ENCODE results near the gene CCDC197. TPM values are rescaled to one million over a fixed set of nuclear protein-coding genes. Genes with fewer than 3 reads are reported as not detected.

Gene CCDC197
- total RNA-seq: not detected in 2 replicates
- long read RNA-seq: 0 reads

DNA sequence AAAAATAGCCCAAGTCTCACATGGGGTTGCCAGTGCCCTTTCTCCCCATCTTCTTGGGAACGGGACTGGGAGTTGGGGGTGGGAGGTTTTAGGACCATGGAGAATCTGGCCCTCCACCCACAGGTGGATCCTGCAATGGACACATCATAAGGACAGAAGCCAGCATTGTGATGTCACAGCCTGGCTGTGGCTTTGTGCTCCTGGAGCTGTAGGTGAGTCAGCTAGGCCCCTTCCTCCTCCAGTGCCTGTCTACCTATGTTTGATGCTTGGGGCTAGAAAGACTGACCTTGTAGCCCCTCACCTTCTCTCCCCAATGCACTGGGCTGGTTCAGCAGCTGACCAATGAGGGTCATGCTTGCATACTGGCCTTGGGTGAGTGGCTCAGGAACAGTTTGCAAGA, at the start of gene CCDC197:
Gene CCDC197, plus strand, starts transcription at position 220 of the 400 bp plus-strand sequence. CDS start 831 bp downstream, outside the sequence.
- H3K36me3 Mint-ChIP-seq (ENCODE audit: insufficient read depth): no peaks in the 10 kb centered on the region
- no peaks in the 10 kb centered on the region for H3K9me3 Mint-ChIP-seq (ENCODE audit: low read depth)
- peaks cover 21% of the 10 kb centered on the region for H3K27me3 Mint-ChIP-seq
- no peak within 1 kb of the TSS for H3K27ac Mint-ChIP-seq
- no peaks in the 10 kb centered on the region for H3K4me1 Mint-ChIP-seq (ENCODE audit: low read depth)
- TF ChIP-seq, protein P1, sequence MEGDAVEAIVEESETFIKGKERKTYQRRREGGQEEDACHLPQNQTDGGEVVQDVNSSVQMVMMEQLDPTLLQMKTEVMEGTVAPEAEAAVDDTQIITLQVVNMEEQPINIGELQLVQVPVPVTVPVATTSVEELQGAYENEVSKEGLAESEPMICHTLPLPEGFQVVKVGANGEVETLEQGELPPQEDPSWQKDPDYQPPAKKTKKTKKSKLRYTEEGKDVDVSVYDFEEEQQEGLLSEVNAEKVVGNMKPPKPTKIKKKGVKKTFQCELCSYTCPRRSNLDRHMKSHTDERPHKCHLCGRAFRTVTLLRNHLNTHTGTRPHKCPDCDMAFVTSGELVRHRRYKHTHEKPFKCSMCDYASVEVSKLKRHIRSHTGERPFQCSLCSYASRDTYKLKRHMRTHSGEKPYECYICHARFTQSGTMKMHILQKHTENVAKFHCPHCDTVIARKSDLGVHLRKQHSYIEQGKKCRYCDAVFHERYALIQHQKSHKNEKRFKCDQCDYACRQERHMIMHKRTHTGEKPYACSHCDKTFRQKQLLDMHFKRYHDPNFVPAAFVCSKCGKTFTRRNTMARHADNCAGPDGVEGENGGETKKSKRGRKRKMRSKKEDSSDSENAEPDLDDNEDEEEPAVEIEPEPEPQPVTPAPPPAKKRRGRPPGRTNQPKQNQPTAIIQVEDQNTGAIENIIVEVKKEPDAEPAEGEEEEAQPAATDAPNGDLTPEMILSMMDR (IDR thresholded peaks at IDR 0.05; ENCODE audit: unreplicated experiment): no peak
- DNase-seq (ENCODE audit: low spot score, unreplicated experiment): no peak
- H3K4me3 Mint-ChIP-seq (ENCODE audit: low read depth): no peak within 1 kb of the TSS

DNA sequence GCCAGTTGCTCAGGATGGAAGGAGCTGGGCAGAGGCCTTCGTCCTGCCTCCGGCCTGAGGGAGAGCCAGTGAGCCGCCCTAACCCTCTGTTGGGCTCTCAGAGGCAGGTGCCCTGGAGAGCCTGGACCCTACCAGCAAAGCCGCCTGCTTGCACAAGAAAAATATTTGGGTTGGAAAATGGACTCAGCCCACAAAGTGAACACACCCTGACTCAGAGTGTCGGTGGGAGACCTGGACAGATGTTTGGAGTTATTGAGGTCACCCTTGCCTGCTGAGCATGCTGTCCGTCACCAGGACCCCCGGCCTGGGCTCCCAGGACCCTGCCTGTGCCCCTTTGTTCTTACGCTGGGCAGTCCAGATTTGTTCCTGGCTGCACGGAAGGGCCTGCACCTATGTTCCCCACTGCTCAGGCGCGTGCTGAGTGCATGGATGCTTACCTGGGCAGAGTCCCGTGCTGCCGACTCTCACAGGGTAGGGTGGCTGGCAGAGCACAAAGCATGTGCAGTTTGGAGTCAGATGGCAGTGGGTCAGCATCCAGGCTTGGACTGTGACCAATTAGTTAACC, 47.5 kb upstream of the CCDC197 start:
- no peak overlapping the region for H3K4me3 Mint-ChIP-seq (ENCODE audit: low read depth)
- DNase-seq (ENCODE audit: low spot score, unreplicated experiment): no peak
- H3K36me3 Mint-ChIP-seq (ENCODE audit: insufficient read depth): no peaks in the 10 kb centered on the region
- H3K27me3 Mint-ChIP-seq: peaks cover 5% of the 10 kb centered on the region
- no peak overlapping the region for H3K27ac Mint-ChIP-seq
- H3K4me1 Mint-ChIP-seq (ENCODE audit: low read depth): no peaks in the 10 kb centered on the region
- TF ChIP-seq, protein P1 (IDR thresholded peaks at IDR 0.05; ENCODE audit: unreplicated experiment): no peak
- H3K9me3 Mint-ChIP-seq (ENCODE audit: low read depth): no peaks in the 10 kb centered on the region

DNA sequence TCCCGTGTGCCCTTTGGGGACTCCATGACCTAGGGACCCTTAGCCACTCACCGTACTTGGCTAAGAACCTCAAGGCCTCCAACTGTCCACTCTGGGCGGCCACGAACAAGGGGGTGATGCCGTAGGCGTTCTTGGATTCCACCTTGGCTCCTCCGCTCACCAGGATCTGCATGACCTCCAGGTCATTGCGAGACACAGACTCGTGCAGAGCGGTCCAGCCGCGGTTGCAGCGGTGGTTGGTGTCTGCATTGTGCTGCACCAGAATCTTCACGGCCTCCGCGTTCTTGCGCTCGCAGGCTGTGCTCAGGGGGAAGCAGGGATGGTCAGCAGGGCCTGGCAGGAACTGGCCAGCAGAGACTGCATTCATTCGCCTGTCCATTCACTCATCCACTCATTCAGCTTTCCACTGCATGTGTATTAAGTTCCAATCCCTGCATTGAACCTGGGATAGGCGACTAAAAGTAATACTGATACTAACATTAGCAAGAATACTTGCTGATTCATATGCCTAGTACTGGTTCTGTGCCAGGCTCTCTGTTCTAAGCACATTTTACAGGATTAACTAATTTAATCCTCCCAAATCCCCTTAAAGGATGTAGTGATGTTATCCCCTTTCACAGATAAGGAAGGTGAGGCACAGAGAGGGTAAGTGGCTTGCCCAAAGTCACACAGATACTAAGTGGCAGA, 46.0 kb upstream of the CCDC197 start:
- Mint-ChIP-seq H3K36me3 (ENCODE audit: insufficient read depth) (no peaks in the 10 kb centered on the region), H3K9me3 (ENCODE audit: low read depth) (no peaks in the 10 kb centered on the region), H3K4me1 (ENCODE audit: low read depth) (no peaks in the 10 kb centered on the region), H3K27ac (no peak overlapping the region), H3K4me3 (ENCODE audit: low read depth) (no peak overlapping the region), H3K27me3 (peaks cover 11% of the 10 kb centered on the region)
- no peak for DNase-seq (ENCODE audit: low spot score, unreplicated experiment)
- TF ChIP-seq, protein P1 (IDR thresholded peaks at IDR 0.05; ENCODE audit: unreplicated experiment): no peak

DNA sequence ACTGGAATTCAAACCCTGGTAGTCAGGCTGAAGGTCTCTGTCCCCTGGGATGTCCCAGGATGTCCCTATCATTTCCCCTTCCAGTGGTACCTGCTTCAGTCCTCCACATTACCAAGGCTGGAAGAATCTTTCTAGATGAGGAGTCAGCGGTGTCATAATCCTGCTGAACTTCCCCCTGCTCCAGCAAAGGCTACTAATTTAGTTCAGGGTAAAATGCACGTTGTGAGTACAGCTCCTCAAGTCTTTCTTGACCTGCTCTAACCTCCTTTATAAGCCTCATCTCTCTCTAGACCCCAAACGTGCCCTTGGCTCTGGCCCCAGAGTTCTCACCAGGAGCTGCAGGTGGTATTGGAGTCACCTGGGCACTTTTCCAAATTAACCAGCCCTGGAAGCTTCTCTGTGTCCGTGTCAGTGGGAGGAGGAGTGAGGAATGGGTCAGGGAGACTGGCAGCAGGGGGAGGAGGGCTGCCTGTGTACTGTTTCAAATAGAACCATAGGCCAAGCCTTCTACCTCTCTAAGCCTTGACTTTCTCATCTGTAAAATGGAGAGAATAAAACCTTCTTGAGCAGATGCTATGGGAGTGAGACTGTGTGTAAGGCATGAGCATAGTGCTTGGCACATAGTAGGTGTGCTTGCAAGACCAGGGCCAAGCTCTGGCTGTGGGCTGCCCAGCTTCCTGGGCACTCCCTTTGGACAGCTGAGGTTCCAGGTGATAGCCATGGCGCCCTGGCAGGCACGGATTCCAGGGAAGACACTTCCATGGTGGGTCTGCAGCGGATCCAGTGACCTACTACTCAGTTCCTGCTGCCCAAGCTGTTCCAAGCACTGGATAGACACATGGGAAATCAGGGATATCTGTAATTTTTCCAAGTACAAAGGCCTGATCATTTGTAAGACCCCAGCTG, 45.2 kb upstream of the CCDC197 start:
- H3K9me3 Mint-ChIP-seq (ENCODE audit: low read depth): no peaks in the 10 kb centered on the region
- TF ChIP-seq, protein P1 (IDR thresholded peaks at IDR 0.05; ENCODE audit: unreplicated experiment): no peak
- DNase-seq (ENCODE audit: low spot score, unreplicated experiment): no peak
- peaks cover 15% of the 10 kb centered on the region for H3K27me3 Mint-ChIP-seq
- H3K36me3 Mint-ChIP-seq (ENCODE audit: insufficient read depth): no peaks in the 10 kb centered on the region
- H3K4me3 Mint-ChIP-seq (ENCODE audit: low read depth): no peak overlapping the region
- H3K4me1 Mint-ChIP-seq (ENCODE audit: low read depth): no peaks in the 10 kb centered on the region
- H3K27ac Mint-ChIP-seq: no peak overlapping the region

DNA sequence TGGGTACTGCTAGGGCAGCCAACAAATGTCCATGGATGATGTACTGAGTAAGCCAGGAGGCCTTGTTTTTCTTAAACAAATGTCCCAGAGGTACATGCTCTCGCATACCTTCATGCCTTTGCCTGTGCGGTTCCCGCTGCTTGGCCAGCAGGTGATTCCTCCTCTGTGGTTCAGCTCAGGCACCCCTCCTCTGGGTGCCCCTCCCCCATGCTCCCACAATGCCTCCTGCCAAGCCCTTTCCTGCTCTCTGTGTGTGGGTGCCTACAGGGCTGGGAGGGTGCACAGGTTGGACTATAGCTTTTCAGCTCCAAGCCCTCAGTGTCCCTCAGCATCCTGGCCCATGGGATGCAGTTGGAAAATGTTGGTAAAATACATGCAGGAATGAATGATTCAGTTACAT, 44.3 kb upstream of the CCDC197 start:
- H3K27ac Mint-ChIP-seq: no peak overlapping the region
- no peaks in the 10 kb centered on the region for H3K4me1 Mint-ChIP-seq (ENCODE audit: low read depth)
- H3K27me3 Mint-ChIP-seq: peaks cover 15% of the 10 kb centered on the region
- no peaks in the 10 kb centered on the region for H3K36me3 Mint-ChIP-seq (ENCODE audit: insufficient read depth)
- TF ChIP-seq, protein P1 (IDR thresholded peaks at IDR 0.05; ENCODE audit: unreplicated experiment): no peak
- no peak overlapping the region for H3K4me3 Mint-ChIP-seq (ENCODE audit: low read depth)
- DNase-seq (ENCODE audit: low spot score, unreplicated experiment): no peak
- no peaks in the 10 kb centered on the region for H3K9me3 Mint-ChIP-seq (ENCODE audit: low read depth)

Measured in progenitor cell of endocrine pancreas (in vitro differentiated cells).